Type B pancreatic cell (in vitro differentiated cells): ENCODE results near the gene OR7E24. TPM values are rescaled to one million over a fixed set of nuclear protein-coding genes. Genes with fewer than 3 reads are reported as not detected.
"Not testable (repeated sequence)": the region's sequence is repeated elsewhere in the genome, so short reads cannot be mapped to it uniquely, and the experiment has no call there.

Experiments
- DNase-seq: peaks from one replicate; pipeline ENCODE4 v3.0.0; 2021; ENCODE audit warnings: mixed read lengths; ENCODE audit not compliant: unreplicated experiment; ENCODE audit errors: extremely low spot score
- H3K27ac Mint-ChIP-seq: 2 replicates; pipeline ENCODE4 v1.8.0; 2021; ENCODE audit warnings: mild to moderate bottlenecking, mixed read lengths
- H3K27me3 Mint-ChIP-seq: 2 replicates; pipeline ENCODE4 v1.8.0; 2021; ENCODE audit warnings: mixed read lengths
- H3K36me3 Mint-ChIP-seq: 2 replicates; pipeline ENCODE4 v1.8.0; 2021; ENCODE audit warnings: mixed read lengths
- H3K4me1 Mint-ChIP-seq: one replicate; pipeline ENCODE4 v1.8.0; 2021; ENCODE audit warnings: mixed read lengths; ENCODE audit not compliant: unreplicated experiment
- H3K4me3 Mint-ChIP-seq: 2 replicates; pipeline ENCODE4 v1.8.0; 2021; ENCODE audit warnings: mild to moderate bottlenecking, mixed read lengths
- H3K9me3 Mint-ChIP-seq: 2 replicates; pipeline ENCODE4 v1.8.0; 2021; ENCODE audit warnings: mixed read lengths
- CTCF ChIP-seq: fragments of 200-600 bp; sonication (generic); conservative IDR thresholded peaks from 2 replicates; pipeline ENCODE4 v1.5.0; 2021; ENCODE audit warnings: antibody characterized with exemption, mild to moderate bottlenecking
- long read RNA-seq: library from polyadenylated mRNA; unstranded; transcript quantifications from one replicate; pipeline ENCODE4 v2.0.0, GENCODE V29; 2020
- total RNA-seq: library from RNA; stranded (reverse); gene quantifications from 2 replicates; pipeline ENCODE4 v1.2.1, GENCODE V29; 2021; ENCODE audit warnings: low replicate concordance

The OR7E24 gene
- not detected in 2 replicates for total RNA-seq
- long read RNA-seq, result 0 reads

DNA sequence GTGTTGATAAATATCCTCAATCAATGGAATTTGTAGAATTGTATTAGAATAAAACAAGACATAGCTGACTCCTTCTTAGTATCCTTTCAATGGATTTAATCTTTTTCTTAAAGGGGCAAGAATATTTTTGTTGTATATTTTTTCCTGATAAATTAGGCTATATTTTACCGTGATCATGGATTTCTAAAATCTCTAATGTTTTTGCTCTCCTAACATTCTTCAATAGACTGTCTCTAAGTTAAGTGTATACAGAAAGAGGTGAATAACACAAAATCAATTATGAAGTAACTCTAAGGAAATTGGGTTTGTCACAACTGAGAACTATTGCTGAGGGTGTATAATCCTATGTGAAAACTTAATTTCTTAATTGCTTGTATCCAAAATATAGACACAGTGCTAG is at the start of gene OR7E24:
Gene OR7E24 (plus strand): TSS at position 301 of the 400 bp plus-strand sequence. CDS start 114 bp downstream, outside the sequence.
- H3K9me3 Mint-ChIP-seq, result no peaks in the 10 kb centered on the region
- H3K4me1 Mint-ChIP-seq, result no peaks in the 10 kb centered on the region
- TF ChIP-seq CTCF, result no peak
- DNase-seq, result no peak
- H3K27me3 Mint-ChIP-seq, result no peaks in the 10 kb centered on the region
- no peak within 1 kb of the TSS for H3K27ac Mint-ChIP-seq
- peaks cover 3% of the 10 kb centered on the region for H3K36me3 Mint-ChIP-seq
- no peak within 1 kb of the TSS for H3K4me3 Mint-ChIP-seq

DNA sequence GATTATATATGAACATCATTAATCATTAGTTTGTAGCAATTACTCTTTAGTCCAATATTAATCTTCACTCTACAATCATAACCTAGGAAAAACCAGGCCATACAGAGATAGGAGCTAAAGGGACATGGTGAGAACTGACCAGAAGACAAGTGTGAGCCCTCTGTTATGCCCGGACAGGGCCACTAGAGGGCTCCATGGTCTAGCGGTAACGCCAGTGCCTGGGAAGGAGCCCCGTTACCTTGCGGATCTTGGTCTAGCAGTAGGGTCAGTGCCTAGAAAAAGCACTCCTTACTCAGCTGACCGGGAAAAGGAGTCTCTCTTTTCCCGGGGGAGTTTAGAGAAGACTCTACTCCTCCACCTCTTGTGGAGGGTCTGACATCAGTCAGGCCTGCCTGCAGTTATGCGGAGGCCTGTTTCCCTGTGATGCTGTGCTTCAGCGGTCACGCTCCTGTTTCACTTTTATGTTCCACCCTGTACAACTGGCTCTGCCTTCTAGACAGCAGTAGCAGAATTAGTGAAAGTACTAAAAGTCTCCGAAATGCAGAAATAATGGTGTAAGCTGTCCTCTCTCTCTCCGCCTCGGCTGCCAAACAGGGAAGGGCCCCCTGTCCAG is 45.1 kb upstream of the OR7E24 start:
- TF ChIP-seq CTCF, result peak; percentile 94
- peak; percentile 78 for DNase-seq
- H3K36me3 Mint-ChIP-seq, result no peaks in the 10 kb centered on the region
- no peaks in the 10 kb centered on the region for H3K27me3 Mint-ChIP-seq
- no peak overlapping the region for H3K4me3 Mint-ChIP-seq
- no peaks in the 10 kb centered on the region for H3K4me1 Mint-ChIP-seq
- no peaks in the 10 kb centered on the region for H3K9me3 Mint-ChIP-seq
- no peak overlapping the region for H3K27ac Mint-ChIP-seq

DNA sequence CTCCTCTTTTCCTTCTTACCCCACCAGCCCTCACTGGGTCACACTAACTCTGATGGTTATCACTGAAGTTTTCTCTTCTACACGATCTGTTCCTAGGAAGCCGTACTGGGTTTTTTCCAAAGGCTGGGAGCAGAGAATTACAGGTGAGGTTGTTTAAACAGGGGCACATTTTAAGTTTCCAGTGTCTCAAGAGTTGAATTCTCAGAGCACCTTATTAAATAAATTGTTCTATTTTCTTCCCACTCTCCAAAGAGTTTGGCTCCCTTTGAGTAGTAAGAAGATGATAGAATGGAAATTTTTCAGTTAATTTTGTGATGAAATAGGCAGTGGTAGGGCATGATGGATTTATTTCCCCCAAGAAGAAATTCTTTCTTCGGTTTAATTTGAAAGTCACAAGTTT is 31.2 kb upstream of the OR7E24 start, which contains the start of gene OR7D4:
Gene OR7D4 (minus strand): TSS at position 101 of the 400 bp plus-strand sequence. CDS start 4,752 bp downstream, outside the sequence.
- Mint-ChIP-seq H3K27me3 (no peaks in the 10 kb centered on the region), H3K4me3 (no peak within 1 kb of the TSS), H3K36me3 (no peaks in the 10 kb centered on the region), H3K9me3 (peaks cover 6% of the 10 kb centered on the region), H3K27ac (no peak within 1 kb of the TSS), H3K4me1 (no peaks in the 10 kb centered on the region)
- no peak for TF ChIP-seq CTCF
- no peak for DNase-seq

GRCh38 chr19:9251236-9251635 is 506 bp downstream of the OR7E24 start:
- Mint-ChIP-seq H3K4me3 (no peak overlapping the region), H3K27me3 (no peaks in the 10 kb centered on the region), H3K4me1 (no peaks in the 10 kb centered on the region), H3K36me3 (peaks cover 3% of the 10 kb centered on the region), H3K9me3 (no peaks in the 10 kb centered on the region), H3K27ac (no peak overlapping the region)
- DNase-seq, result no peak
- no peak for TF ChIP-seq CTCF

DNA sequence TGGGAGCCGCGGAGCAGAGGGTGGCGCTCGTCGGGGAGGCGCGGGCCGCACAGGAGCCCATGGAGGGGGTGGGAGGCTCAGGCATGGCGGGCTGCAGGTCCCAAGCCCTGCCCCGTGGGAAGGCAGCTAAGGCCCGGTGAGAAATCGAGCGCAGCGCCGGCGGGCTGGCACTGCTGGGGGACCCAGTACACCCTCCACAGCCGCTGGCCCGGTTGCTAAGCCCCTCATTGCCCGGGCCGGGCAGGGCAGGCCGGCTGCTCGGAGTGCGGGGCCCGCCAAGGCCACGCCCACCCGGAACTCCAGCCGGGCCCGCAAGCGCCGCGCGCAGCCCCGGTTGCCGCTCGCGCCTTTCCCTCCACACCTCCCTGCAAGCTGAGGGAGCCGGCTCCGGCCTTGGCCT is 32.8 kb downstream of the OR7E24 start:
- H3K27ac Mint-ChIP-seq, DNase-seq, H3K36me3 Mint-ChIP-seq, H3K4me3 Mint-ChIP-seq, H3K27me3 Mint-ChIP-seq, H3K4me1 Mint-ChIP-seq: not testable (repeated sequence)
- peaks cover 10% of the 10 kb centered on the region for H3K9me3 Mint-ChIP-seq

DNA sequence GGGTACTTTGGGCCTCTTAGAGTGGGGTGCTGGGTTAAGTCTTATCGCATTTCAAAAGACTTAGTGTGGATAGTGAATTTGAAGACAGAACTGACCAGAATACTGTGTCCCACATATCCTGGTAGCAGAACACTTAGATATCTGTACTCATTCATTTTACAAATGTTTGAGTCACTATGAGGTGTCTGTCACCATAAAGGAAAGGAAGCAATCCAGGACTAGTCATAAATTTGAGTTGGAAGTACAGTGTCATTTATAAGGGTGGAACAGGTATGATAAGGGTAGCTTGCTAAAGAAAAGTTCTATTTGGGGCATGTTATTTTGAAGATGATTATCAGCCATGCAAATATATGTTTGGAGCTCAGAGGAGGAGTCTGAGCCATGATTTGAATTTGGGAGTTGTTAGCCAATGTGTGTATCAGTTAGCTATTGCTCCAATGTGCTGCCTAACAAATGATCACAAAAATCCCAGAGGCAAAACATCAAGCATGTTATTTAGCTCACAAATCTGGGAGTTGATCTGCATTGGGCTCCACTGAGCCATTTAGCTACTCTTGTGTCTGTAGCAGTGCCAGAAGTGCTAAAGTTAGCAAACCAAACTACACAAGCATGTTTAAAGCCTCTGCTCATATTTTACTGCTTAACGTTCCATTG is 38.6 kb downstream of the OR7E24 start:
- Mint-ChIP-seq H3K27me3 (no peaks in the 10 kb centered on the region), H3K4me3 (no peak overlapping the region), H3K36me3 (peaks cover 26% of the 10 kb centered on the region), H3K9me3 (peaks cover 19% of the 10 kb centered on the region), H3K4me1 (no peaks in the 10 kb centered on the region), H3K27ac (no peak overlapping the region)
- TF ChIP-seq CTCF, result no peak
- DNase-seq, result no peak
